ENCODE data around the gene IKBIP.
"Not testable (repeated sequence)": the region's sequence is repeated elsewhere in the genome, so short reads cannot be mapped to it uniquely, and the experiment has no call there.

IKBIP gene

GRCh38 chr12:98645572-98646067 is 1.0 kb upstream of the IKBIP start:
- Histone ChIP-seq H3K27me3 (replicated peaks) (no peaks in the 10 kb centered on the region), H3K27ac (peak overlapping the region; percentile 22), H3K4me3 (ENCODE audit: low read depth, low read length) (peak overlapping the region; percentile 87), H3K36me3 (replicated peaks) (peaks cover 10% of the 10 kb centered on the region)
- DNase-seq = no peak
- in situ Hi-C loops (cut with HindIII; ENCODE audit: low pct_ligation_motif_present, low sequenced_read_pairs) = no loop called here
- TF ChIP-seq CTCF (IDR thresholded peaks at IDR 0.05; ENCODE audit: low read depth, low read length, missing control alignments) = no peak

GRCh38 chr12:98644433-98644711 is 216 bp downstream of the IKBIP start:
- no peak for DNase-seq
- Histone ChIP-seq H3K36me3 (replicated peaks) (peaks cover 2% of the 10 kb centered on the region), H3K27me3 (replicated peaks) (no peaks in the 10 kb centered on the region), H3K4me3 (ENCODE audit: low read depth, low read length) (peak overlapping the region; percentile 87), H3K27ac (peak overlapping the region; percentile 94)
- in situ Hi-C loops (cut with HindIII; ENCODE audit: low pct_ligation_motif_present, low sequenced_read_pairs) = no loop called here
- no peak for TF ChIP-seq CTCF (IDR thresholded peaks at IDR 0.05; ENCODE audit: low read depth, low read length, missing control alignments)

GRCh38 chr12:98642801-98643200 is 1.8 kb downstream of the IKBIP start:
- in situ Hi-C loops (cut with HindIII; ENCODE audit: low pct_ligation_motif_present, low sequenced_read_pairs); DNase-seq: not testable (repeated sequence)
- H3K4me3 ChIP-seq (ENCODE audit: low read depth, low read length) = peak overlapping the region; percentile 87

GRCh38 chr12:98639491-98639890 is 5.1 kb downstream of the IKBIP start:
- in situ Hi-C loops (cut with HindIII; ENCODE audit: low pct_ligation_motif_present, low sequenced_read_pairs) = no loop called here
- Histone ChIP-seq H3K27ac (no peak overlapping the region), H3K36me3 (replicated peaks) (no peaks in the 10 kb centered on the region), H3K4me3 (ENCODE audit: low read depth, low read length) (no peak overlapping the region), H3K27me3 (replicated peaks) (no peaks in the 10 kb centered on the region)
- no peak for DNase-seq
- no peak for TF ChIP-seq CTCF (IDR thresholded peaks at IDR 0.05; ENCODE audit: low read depth, low read length, missing control alignments)

More at GRCh38 chr12:98642801-98643200, 1.8 kb downstream of the IKBIP start:
- not testable (repeated sequence) for H3K27me3 ChIP-seq (replicated peaks); H3K27ac ChIP-seq; H3K36me3 ChIP-seq (replicated peaks)

GRCh38 chr12:98638009-98638408 is 6.6 kb downstream of the IKBIP start:
- Histone ChIP-seq H3K4me3 (ENCODE audit: low read depth, low read length) (no peak overlapping the region), H3K27me3 (replicated peaks) (no peaks in the 10 kb centered on the region), H3K36me3 (replicated peaks) (peaks cover 6% of the 10 kb centered on the region), H3K27ac (no peak overlapping the region)
- no peak for DNase-seq
- no peak for TF ChIP-seq CTCF (IDR thresholded peaks at IDR 0.05; ENCODE audit: low read depth, low read length, missing control alignments)
- in situ Hi-C loops (cut with HindIII; ENCODE audit: low pct_ligation_motif_present, low sequenced_read_pairs) = no loop called here

- Histone ChIP-seq H3K27ac (no peak overlapping the region), H3K36me3 (replicated peaks) (peaks cover 12% of the 10 kb centered on the region), H3K4me3 (ENCODE audit: low read depth, low read length) (no peak overlapping the region), H3K27me3 (replicated peaks) (no peaks in the 10 kb centered on the region)
- DNase-seq = no peak
- in situ Hi-C loops (cut with HindIII; ENCODE audit: low pct_ligation_motif_present, low sequenced_read_pairs) = no loop called here
- TF ChIP-seq CTCF (IDR thresholded peaks at IDR 0.05; ENCODE audit: low read depth, low read length, missing control alignments) = no peak
Measured at GRCh38 chr12:98637068-98637467, 7.5 kb downstream of the IKBIP start.

All from brain microvascular endothelial cell (primary cell).